ENCODE measurements around the gene EMC10.

DNA sequence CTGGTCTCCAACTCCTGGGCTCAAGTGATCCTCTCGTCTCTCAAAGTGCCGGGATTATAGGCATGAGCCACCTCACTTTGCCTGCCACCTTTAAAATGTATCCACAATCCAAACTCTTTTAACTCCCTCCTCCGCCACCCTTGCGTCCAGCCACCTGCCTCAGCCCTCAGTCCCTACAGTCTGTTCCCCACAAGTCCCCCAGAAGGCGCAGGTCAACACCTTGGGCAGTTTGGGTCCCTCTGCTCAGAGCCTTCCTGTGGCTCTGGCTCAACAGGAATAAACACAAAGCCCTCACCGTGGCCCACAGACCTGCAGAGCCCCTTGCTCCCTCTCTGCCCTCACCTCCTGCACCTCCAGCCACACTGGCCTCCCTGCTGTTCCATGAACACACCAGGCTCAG is 7.5 kb upstream of the EMC10 start:
- TF ChIP-seq SREBF2 (IDR thresholded peaks at IDR 0.05) (no peak), POLR2A (IDR thresholded peaks at IDR 0.05; ENCODE audit: low read length) (no peak), EP300 (IDR thresholded peaks at IDR 0.05) (no peak), RAD21 (conservative IDR thresholded peaks at IDR 0.05 in 1 of 2, IDR thresholded peaks at IDR 0.05 in 1 of 2) (no peak), JUNB (IDR thresholded peaks at IDR 0.05) (no peak), MAZ (IDR thresholded peaks at IDR 0.05; ENCODE audit: borderline replicate concordance, low read depth, low read length) (no peak), MYC (IDR thresholded peaks at IDR 0.05; ENCODE audit: borderline replicate concordance, low read length) (no peak), CHD2 (IDR thresholded peaks at IDR 0.05; ENCODE audit: low read length, partially characterized antibody) (no peak), CBX2 (IDR thresholded peaks at IDR 0.05; ENCODE audit: borderline replicate concordance, low read depth) (no peak)
- TF ChIP-seq, protein P1, sequence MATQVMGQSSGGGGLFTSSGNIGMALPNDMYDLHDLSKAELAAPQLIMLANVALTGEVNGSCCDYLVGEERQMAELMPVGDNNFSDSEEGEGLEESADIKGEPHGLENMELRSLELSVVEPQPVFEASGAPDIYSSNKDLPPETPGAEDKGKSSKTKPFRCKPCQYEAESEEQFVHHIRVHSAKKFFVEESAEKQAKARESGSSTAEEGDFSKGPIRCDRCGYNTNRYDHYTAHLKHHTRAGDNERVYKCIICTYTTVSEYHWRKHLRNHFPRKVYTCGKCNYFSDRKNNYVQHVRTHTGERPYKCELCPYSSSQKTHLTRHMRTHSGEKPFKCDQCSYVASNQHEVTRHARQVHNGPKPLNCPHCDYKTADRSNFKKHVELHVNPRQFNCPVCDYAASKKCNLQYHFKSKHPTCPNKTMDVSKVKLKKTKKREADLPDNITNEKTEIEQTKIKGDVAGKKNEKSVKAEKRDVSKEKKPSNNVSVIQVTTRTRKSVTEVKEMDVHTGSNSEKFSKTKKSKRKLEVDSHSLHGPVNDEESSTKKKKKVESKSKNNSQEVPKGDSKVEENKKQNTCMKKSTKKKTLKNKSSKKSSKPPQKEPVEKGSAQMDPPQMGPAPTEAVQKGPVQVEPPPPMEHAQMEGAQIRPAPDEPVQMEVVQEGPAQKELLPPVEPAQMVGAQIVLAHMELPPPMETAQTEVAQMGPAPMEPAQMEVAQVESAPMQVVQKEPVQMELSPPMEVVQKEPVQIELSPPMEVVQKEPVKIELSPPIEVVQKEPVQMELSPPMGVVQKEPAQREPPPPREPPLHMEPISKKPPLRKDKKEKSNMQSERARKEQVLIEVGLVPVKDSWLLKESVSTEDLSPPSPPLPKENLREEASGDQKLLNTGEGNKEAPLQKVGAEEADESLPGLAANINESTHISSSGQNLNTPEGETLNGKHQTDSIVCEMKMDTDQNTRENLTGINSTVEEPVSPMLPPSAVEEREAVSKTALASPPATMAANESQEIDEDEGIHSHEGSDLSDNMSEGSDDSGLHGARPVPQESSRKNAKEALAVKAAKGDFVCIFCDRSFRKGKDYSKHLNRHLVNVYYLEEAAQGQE (IDR thresholded peaks at IDR 0.05) = no peak
- TF ChIP-seq, protein P2, sequence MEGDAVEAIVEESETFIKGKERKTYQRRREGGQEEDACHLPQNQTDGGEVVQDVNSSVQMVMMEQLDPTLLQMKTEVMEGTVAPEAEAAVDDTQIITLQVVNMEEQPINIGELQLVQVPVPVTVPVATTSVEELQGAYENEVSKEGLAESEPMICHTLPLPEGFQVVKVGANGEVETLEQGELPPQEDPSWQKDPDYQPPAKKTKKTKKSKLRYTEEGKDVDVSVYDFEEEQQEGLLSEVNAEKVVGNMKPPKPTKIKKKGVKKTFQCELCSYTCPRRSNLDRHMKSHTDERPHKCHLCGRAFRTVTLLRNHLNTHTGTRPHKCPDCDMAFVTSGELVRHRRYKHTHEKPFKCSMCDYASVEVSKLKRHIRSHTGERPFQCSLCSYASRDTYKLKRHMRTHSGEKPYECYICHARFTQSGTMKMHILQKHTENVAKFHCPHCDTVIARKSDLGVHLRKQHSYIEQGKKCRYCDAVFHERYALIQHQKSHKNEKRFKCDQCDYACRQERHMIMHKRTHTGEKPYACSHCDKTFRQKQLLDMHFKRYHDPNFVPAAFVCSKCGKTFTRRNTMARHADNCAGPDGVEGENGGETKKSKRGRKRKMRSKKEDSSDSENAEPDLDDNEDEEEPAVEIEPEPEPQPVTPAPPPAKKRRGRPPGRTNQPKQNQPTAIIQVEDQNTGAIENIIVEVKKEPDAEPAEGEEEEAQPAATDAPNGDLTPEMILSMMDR (IDR thresholded peaks at IDR 0.05) = no peak
- TF ChIP-seq, protein P3, sequence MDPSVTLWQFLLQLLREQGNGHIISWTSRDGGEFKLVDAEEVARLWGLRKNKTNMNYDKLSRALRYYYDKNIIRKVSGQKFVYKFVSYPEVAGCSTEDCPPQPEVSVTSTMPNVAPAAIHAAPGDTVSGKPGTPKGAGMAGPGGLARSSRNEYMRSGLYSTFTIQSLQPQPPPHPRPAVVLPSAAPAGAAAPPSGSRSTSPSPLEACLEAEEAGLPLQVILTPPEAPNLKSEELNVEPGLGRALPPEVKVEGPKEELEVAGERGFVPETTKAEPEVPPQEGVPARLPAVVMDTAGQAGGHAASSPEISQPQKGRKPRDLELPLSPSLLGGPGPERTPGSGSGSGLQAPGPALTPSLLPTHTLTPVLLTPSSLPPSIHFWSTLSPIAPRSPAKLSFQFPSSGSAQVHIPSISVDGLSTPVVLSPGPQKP (IDR thresholded peaks at IDR 0.05; ENCODE audit: low read depth, low read length) = no peak
